SW 1271 (cell line): Measurements from ENCODE around the gene SREBF1.
"Not testable (repeated sequence)": the region's sequence is repeated elsewhere in the genome, so short reads cannot be mapped to it uniquely, and the experiment has no call there.

Experiments used
- DNase-seq, 2 experiments: peaks; one replicate each; lab custom pipeline; 2025; lab: John Stamatoyannopoulos, UW

The SREBF1 gene

DNA sequence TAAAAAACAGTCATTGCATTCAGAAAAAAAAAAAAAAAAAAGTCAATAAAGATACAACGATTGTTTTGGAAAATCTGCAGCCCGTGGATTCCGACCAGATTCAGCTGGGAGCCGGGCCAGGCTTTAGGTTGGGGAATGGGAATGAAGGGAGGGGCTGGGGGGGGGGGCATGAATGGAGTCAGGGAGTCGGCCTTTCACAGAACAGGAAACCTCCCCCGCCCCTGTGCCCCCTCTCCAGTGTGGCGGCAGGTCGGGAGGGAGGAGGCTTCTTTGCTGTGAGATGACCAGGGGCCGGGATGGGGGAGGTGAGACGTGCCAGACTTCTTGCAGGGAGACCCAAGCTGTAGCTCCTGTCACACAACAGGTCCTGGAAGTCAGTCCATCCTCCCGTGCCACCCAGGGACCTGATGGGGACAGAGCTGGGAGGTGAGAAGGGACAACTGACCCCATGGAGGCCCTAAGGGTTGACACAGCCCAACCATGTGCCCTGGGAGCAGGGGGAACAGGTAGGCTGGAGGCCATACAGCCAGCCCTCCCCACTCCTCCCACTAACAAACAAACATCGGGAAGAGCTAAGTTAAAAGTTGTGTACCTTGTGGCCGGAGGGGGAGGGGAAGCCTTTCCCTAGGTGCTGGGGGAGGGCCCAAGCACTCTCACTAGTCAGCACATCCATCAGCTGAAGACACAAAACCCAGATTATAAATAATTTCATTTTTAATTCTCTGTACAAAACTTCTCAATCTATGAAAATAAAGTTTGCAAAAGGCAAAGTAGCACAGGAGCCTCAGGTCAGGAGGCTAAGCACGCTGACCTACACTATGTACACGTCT, 25.2 kb downstream of the SREBF1 start:
- no peak for DNase-seq

DNA sequence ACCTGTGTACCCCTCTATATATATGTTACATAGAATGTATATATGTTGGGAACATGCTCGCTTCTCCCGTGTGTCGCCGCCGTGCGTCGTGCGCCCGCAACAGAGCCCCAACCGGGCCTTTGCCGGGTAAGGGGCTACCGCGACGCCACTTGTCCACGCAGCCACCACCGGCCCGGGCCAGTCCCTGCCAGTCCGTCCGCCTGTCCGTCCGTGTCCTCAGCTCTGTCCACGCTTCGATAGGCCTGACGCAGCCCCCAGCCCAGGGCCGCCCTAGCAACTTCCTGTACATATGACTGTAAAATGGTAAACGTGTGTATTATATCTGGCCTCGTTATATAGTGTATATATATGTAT, 25.9 kb downstream of the SREBF1 start:
- DNase-seq: no peak

DNA sequence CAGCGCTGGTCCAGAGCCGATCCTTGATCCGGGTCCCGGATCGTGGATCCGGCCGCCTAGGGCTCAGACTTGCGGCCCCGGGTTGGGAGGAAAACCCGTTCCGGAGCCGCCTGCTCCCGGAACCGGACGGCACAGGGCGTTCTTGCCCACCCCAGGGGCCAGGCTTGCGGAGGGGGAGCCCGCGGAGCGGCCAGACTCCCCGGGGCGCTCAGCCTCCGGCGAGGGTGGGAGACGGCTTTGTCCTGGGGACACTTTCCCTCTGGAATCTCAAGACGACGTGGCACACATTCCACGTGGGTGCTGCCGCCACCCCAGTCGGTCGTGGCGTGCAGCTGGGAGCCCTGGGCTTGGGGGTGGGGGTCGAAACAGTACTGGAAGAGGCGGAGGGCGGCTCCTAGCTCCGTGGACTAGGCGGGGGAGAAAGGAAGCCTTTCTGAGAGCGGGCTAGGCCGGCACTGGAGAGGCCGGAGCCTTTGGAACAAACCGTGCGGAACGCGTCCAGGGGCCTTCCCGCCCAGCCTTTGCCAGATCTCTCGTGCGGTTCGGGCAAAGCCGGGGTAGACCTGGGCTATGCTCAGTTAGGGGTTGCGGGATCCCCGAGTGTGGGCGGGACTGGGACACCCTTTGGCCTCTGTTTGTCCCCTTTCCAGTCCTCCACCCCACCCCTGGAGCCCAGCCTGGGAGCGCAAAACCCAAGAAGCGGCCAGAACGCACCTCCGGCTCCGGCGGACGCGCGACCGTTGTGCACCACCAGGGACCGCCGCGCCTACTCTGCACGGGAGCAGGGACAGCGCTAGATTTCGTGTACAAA, 26.5 kb downstream of the SREBF1 start:
- DNase-seq: no peak

DNA sequence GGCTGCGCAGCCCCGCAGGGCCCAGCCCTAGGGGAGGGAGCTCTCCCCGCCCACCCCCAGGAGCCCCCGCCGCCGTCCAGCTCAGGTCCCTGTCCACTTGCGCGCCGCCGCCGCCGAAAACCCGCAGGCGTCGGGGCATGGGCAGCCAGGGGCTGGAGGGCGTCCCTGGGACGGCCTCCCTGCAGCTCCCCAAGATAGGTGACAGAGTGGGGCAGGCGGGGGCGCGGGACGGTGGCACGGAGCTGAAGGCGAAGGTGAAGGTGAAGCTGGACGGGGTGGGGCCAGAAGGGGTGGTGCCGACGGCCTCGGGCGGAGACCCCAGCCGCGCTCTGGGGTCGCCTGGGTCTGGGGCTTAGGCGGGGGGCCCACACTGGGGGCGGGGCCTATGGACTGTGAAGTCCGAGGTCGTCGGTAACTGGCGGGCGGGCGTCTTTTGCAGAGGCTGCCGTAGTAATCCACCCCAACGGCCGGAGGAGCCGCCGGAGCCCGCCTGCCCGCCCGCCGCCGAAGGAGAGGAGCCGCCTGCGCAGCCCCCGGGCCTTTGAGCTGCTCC, 27.2 kb downstream of the SREBF1 start:
- no peak for DNase-seq

DNA sequence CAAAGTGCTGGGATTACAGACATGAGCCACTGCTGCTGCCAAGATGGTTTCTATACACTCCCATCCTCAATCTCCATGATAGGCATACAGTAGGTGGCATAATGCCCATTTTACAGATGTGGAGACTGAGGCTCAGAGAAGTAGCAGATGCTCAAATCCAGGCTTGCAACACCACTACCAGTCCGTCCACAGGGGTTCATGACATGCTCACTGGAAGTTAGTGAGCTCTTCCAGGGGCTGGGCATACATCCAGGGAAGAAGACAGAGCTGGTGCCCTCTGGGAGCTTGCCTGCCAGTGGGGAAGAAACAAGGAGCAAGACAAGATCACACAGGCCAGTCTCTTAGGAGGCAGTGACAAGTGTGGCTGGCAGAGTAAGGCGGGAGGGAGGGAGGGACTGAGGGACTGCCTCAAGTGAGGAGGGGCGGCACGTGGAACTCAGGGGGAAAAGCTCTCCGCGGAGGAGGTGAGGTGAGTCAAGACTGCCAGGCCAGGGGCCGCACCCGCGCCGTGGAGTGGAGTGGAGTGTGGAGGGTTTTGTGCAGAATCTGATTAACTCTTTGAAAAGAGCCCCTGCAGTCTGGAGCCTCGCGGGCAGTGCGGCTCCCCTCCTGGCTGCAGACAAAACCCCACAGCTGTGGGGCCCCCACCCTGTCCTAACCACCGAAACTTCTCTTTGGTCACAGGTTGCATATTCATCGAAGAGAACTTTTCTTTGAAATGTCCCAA, 27.9 kb downstream of the SREBF1 start:
- DNase-seq: no peak

DNA sequence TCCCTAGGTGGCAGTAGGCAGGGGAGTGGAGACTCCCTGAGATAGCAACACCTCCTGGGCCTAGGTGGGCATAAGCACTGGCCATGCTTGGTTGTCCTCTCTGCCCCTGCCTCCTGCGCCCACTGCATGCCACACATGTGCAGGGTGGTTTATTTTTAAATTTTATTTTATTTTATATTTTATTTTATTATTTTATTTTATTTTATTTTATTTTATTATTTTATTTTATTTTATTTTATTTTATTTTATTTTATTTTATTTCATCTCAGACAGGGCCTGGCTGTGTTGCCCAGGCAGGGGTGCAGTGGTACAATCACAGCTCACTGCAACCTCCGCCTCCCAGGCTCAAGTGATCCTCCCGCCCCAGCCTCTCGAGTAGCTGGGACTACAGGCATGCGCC, 28.6 kb downstream of the SREBF1 start:
- DNase-seq: not testable (repeated sequence)

DNA sequence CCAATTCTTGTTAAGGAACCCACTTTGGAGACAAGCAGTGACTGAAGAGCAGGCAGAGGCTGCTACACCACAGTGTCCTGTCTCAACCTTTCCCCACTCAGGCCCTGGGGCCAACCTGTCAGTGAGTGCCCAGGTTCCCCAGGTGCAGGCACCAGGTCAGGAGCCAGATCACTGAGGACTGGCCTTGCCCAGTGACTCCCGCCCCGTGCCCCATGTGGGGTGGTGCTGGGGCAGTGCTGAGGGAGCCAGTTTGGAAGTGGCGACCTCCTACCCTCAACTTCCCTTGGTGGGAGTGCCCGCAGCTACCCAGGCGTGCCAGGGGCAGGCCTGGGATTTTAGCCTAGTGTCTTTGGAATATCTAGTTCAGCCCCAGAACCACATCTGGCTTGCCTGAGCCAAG, 29.3 kb downstream of the SREBF1 start:
- no peak for DNase-seq

DNA sequence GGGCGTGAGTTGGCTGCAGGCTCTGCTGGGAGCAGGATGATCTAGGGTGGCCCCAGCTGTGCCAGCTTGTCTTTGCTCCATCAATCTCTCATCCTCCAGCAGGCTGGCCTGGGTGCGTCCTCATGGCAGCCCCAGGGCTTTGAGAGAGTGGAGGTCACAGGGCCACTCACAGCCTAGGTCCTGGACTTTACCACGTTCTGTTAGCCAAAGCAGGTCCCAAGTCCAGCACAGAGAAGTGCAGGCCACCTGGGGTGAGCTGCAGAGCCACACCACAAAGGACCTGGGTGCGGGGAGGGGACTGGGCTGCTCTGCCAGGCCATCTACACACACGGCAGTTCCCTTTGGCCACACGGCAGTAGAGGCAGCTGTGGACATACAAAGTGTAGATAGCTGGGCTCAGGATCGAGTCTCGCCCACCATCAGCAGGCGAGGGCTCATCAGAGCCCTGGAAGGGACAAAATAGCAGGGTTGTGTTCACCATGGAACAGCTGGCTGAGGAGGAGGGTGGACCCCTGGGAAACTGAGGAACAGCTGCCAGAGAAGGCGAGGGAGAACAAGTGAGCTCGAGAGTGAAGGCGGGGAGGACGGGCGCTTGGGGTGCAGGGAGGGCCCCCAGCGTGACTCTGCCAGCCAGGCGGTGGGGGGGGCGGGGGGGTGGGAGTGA, 30.0 kb downstream of the SREBF1 start:
- DNase-seq: no peak

DNA sequence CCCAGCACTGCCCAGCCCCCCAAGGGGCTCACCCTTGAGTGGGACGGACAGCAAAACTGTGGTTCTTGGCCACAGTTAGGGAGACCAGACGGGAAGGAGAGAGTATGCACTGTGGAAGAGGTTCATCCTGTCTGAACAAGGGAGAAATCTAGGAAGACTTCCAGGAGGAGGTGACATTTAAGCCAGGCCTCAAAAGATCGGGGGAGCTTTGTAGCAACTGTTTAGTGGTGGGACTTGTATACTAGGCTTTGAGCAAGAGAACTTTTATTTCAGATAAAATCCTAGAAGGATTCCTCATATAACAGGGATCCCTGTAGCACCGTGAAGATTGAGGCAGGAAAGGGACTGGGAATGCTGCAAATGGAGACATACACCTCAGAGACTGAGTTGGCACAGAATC, 30.8 kb downstream of the SREBF1 start:
- DNase-seq: no peak

DNA sequence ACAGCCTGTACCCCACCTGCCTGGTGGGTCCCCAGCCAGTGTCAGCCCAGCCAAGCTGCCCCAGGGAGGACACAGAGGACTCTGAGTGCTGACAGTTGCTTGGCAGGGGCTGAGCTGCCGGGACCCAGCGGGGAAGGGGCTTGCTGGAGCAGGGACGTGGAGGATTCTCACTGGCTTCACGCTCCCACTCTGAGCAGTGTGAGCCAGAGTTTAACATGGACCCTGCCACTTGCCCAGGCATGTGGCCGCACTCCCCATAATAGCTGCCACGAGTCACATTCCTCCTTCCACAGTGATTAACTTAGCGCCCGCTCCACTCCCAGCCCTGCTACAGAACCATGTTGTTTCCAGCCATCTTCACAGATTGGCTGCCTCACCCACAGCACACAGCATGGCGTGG, 31.2 kb downstream of the SREBF1 start:
- DNase-seq: no peak

DNA sequence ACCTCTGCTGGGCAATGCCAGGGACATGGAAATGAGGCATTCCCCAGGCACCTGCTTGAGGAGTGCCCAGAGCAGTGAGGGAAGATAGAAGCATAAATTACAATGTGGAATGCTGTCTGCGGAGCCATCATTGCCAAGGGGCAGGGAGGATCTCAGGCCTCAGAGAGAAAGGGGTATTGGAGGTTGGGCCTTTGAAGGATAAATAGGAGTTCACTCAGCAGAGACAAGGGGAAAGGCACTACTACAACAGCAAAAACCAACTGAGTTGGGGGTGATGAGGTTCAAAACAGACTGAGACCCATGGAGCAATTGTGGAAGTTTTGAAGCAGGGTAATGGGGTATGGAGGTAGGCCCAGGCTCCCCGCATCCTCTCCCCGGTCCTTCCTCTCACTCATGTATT, 32.8 kb downstream of the SREBF1 start:
- DNase-seq: no peak

DNA sequence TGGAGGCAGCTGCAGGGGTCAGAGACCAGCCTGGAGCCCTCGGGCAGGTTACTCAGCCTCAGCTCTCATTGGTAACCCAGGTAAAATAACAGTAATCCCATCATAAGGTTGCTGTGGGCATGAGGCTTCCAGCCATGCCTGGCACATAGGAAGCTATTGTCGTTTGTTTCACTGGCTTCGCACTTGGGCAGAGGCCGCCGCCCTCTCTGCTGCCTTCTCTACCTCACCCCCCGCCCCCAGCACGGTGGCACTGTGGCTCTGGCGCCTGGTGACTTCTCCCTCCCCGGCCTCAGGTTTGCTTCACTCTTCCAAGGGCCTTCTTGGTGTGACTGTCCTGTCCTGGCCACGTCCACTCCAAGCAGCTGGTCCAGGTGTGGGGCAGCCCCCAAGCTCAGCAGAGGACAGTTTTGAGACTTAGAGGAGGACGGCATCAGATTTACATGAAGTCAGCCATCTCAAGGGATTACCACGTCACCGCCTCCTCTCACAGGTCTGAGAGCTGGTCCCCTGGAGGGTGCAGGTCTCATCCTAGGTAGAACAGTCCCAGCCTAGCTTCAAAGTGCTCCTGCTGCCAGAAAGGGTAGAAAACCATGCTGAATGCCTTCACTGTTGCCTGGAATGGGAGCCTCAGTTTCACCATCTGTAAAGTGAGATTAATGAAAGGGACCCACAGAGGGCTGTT, 34.8 kb downstream of the SREBF1 start:
- DNase-seq: no peak

DNA sequence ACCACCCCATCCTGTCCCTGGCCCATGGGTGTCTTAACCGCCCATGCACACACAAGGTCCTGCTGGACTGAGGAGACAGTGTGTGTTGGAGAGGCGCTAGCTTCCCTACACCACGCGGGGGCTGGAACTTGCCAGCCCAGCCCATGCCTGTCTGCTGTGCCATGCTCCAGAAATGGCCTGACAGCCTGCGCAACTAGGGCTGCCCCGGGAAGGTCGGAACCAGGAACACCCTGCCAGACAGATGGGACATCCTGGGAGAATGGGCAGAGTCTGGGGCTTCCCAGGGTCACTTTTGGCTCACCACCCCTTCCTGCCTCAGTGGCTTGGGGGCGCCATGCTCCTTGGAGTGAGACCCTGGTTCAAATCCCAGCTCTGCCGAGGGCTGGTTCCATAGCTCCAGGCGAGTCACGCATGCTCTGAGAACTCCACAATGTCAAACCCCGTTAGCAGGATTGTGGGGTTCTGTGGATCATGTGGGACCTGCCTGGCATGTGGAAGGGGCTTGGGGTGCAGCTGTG, 36.2 kb downstream of the SREBF1 start:
- DNase-seq: no peak

DNA sequence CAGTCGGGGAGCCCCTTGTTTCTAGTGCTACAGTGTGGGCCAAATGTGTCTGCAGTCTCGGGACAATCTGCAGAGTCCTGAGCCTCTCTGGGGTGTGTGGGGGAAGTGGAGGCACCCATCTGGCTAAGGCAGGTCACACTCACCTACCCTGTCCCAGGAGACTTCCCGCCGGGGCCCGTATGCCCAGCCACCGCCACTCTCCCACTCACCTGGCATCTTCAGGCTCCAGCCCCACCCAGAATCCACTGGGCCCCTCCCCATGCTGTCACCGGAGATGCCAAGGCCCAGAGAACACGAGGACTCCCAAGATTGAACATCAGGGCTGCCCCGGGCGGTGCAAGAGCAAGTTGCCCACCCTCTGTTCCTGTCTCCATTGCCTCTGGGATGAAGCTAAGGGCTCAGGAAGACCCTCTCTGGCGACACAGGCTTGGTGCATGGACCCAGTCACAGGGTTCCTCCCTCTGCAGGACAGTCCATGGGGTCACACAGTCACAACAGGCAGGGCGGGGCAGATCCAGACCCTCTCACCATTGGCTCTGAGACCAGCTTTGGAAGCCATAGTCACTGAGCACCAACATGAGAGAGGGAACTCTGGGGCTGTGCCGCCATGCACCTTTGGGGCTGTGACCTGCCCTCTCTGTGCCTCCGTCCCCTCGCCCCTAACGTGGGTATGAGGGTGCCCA, 38.1 kb downstream of the SREBF1 start:
- no peak for DNase-seq

DNA sequence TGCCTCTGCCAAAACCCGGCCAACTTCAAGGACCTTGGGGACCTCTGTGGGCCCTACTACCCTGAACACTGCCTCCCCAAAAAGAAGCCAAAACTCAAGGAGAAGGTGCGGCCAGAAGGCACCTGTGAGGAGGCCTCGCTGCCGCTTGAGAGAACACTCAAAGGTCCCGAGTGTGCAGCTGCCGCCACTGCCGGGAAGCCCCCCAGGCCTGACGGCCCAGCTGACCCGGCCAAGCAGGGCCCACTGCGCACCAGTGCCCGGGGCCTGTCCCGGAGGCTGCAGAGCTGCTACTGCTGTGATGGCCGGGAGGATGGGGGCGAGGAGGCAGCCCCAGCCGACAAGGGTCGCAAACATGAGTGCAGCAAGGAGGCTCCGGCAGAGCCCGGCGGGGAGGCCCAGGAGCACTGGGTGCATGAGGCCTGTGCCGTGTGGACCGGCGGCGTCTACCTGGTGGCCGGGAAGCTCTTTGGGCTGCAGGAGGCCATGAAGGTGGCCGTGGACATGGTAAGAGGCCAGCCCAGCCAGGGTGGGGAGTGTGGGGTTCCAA, 38.7 kb downstream of the SREBF1 start:
- no peak for DNase-seq

DNA sequence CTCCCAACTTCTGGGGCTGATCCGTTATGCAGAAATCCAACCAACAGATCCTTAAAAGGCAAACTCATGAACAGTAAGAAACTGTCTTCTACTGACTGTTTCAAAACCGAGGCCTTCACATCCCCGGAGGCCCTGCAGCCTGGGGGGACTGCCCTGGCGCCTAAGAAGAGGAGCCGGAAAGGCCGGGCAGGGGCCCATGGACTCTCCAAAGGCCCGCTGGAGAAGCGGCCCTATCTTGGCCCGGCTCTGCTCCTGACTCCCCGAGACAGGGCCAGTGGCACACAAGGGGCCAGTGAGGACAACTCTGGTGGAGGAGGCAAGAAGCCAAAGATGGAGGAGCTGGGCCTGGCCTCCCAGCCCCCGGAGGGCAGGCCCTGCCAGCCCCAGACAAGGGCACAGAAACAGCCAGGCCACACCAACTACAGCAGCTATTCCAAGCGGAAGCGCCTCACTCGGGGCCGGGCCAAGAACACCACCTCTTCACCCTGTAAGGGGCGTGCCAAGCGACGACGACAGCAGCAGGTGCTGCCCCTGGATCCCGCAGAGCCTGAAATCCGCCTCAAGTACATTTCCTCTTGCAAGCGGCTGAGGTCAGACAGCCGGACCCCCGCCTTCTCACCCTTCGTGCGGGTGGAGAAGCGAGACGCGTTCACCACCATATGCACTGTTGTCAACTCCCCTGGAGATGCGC, 39.5 kb downstream of the SREBF1 start:
- no peak for DNase-seq

DNA sequence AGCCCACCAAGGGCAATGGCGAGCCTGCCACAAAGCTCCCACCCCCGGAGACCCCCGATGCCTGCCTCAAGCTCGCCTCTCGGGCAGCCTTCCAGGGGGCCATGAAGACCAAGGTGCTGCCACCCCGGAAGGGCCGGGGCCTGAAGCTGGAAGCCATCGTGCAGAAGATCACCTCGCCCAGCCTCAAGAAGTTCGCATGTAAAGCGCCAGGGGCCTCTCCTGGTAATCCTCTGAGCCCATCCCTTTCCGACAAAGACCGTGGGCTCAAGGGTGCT, 40.1 kb downstream of the SREBF1 start:
- DNase-seq: no peak

DNA sequence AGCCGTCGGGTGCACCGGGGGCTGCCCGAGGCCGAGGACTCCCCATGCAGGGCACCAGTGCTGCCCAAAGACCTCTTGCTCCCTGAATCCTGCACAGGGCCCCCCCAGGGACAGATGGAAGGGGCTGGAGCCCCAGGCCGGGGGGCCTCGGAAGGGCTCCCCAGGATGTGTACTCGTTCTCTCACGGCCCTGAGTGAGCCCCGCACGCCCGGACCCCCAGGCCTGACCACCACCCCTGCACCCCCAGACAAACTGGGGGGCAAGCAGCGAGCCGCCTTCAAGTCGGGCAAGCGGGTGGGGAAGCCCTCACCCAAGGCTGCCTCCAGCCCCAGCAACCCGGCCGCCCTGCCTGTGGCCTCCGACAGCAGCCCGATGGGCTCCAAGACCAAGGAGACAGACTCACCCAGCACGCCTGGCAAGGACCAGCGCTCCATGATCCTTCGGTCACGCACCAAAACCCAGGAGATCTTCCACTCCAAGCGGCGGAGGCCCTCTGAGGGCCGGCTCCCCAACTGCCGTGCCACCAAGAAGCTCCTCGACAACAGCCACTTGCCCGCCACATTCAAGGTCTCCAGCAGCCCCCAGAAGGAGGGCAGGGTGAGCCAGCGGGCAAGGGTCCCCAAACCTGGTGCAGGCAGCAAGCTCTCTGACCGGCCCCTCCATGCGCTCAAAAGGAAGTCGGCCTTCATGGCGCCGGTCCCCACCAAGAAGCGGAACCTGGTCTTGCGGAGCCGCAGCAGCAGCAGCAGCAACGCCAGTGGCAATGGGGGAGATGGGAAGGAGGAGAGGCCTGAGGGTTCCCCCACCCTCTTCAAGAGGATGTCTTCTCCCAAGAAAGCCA, 40.6 kb downstream of the SREBF1 start:
- no peak for DNase-seq

DNA sequence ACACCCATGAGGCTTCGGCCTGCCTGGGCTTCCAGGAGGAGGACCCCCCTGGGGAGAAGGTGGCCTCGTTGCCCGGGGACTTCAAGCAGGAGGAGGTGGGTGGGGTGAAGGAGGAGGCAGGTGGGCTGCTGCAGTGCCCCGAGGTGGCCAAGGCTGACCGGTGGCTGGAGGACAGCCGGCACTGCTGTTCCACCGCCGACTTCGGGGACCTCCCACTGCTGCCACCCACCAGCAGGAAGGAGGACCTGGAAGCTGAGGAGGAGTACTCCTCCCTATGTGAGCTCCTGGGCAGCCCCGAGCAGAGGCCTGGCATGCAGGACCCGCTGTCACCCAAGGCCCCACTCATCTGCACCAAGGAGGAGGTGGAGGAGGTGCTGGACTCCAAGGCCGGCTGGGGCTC, 41.5 kb downstream of the SREBF1 start:
- no peak for DNase-seq
